ENCODE data around the gene RAD18. TPM values are rescaled to one million over a fixed set of nuclear protein-coding genes. Genes with fewer than 3 reads are reported as not detected.
A peak's percentile ranks its signal among the peaks of the same experiment; 100 is the strongest.

RAD18 gene
- total RNA-seq, 1 donor, result 7.6 TPM

- H2AFZ ChIP-seq (ENCODE audit: low read length), result no peak overlapping the region
- H3K36me3 ChIP-seq (ENCODE audit: insufficient read depth, low read length), result peaks cover 16% of the 10 kb centered on the region
- peak overlapping the region; percentile 93 for H3K27ac ChIP-seq (ENCODE audit: low read depth, low read length)
- H3K4me2 ChIP-seq (ENCODE audit: insufficient read depth, low read length), result no peak overlapping the region
- TF ChIP-seq CTCF (IDR thresholded peaks at IDR 0.05; ENCODE audit: extremely low read depth, low read depth, low read length), result peak; percentile 57
- no peaks in the 10 kb centered on the region for H4K20me1 ChIP-seq (ENCODE audit: insufficient read depth, low read length)
- DNase-seq (ENCODE audit: insufficient read length, low spot score, missing footprints), result no peak
- H3K79me2 ChIP-seq (ENCODE audit: insufficient read depth, low read length), result no peaks in the 10 kb centered on the region
- H3K4me1 ChIP-seq (ENCODE audit: insufficient read depth, low read length), result peaks cover 22% of the 10 kb centered on the region
- no peaks in the 10 kb centered on the region for H3K9me3 ChIP-seq (ENCODE audit: low read depth, low read length)
- no peak overlapping the region for H3K4me3 ChIP-seq (ENCODE audit: insufficient read depth, low read length)
- no peaks in the 10 kb centered on the region for H3K27me3 ChIP-seq (ENCODE audit: insufficient read depth, low read length)
Observed at GRCh38 chr3:8938021-8938420, 25.3 kb downstream of the RAD18 start.

- Histone ChIP-seq H2AFZ (ENCODE audit: low read length) (no peak overlapping the region), H3K27me3 (ENCODE audit: insufficient read depth, low read length) (no peaks in the 10 kb centered on the region), H3K36me3 (ENCODE audit: insufficient read depth, low read length) (peaks cover 16% of the 10 kb centered on the region), H3K4me2 (ENCODE audit: insufficient read depth, low read length) (peak overlapping the region; percentile 71), H3K27ac (ENCODE audit: low read depth, low read length) (peak overlapping the region; percentile 93), H3K79me2 (ENCODE audit: insufficient read depth, low read length) (no peaks in the 10 kb centered on the region), H3K9me3 (ENCODE audit: low read depth, low read length) (no peaks in the 10 kb centered on the region), H3K4me3 (ENCODE audit: insufficient read depth, low read length) (no peak overlapping the region), H3K4me1 (ENCODE audit: insufficient read depth, low read length) (peaks cover 22% of the 10 kb centered on the region), H4K20me1 (ENCODE audit: insufficient read depth, low read length) (no peaks in the 10 kb centered on the region)
- TF ChIP-seq CTCF (IDR thresholded peaks at IDR 0.05; ENCODE audit: extremely low read depth, low read depth, low read length), result no peak
- DNase-seq (ENCODE audit: insufficient read length, low spot score, missing footprints), result no peak
Observed at GRCh38 chr3:8937064-8938020, 25.9 kb downstream of the RAD18 start.

GRCh38 chr3:8932507-8932906, 30.8 kb downstream of the RAD18 start:
- H4K20me1 ChIP-seq (ENCODE audit: insufficient read depth, low read length), result no peaks in the 10 kb centered on the region
- DNase-seq (ENCODE audit: insufficient read length, low spot score, missing footprints), result no peak

More at GRCh38 chr3:8932507-8932906, 30.8 kb downstream of the RAD18 start:
- H3K79me2 ChIP-seq (ENCODE audit: insufficient read depth, low read length), result no peaks in the 10 kb centered on the region
- H3K4me2 ChIP-seq (ENCODE audit: insufficient read depth, low read length), result no peak overlapping the region
- no peak overlapping the region for H3K27ac ChIP-seq (ENCODE audit: low read depth, low read length)
- H3K4me3 ChIP-seq (ENCODE audit: insufficient read depth, low read length), result no peak overlapping the region
- H3K9me3 ChIP-seq (ENCODE audit: low read depth, low read length), result no peaks in the 10 kb centered on the region
- no peak overlapping the region for H2AFZ ChIP-seq (ENCODE audit: low read length)
- H3K4me1 ChIP-seq (ENCODE audit: insufficient read depth, low read length), result peaks cover 12% of the 10 kb centered on the region
- no peak for TF ChIP-seq CTCF (IDR thresholded peaks at IDR 0.05; ENCODE audit: extremely low read depth, low read depth, low read length)
- H3K27me3 ChIP-seq (ENCODE audit: insufficient read depth, low read length), result no peaks in the 10 kb centered on the region
- no peaks in the 10 kb centered on the region for H3K36me3 ChIP-seq (ENCODE audit: insufficient read depth, low read length)
